ENCODE measurements around the gene ADGRG7. TPM values are rescaled to one million over a fixed set of nuclear protein-coding genes. Genes with fewer than 3 reads are reported as not detected.

Gene ADGRG7
- total and polyA plus RNA-seq, 2 donors (not counting 1 experiment from before 2014, with no cell fraction given) = not detected

GRCh38 chr3:100717637-100718487 is 108.5 kb downstream of the ADGRG7 start:
- Histone ChIP-seq H3K27me3 (ENCODE audit: control insufficient read depth, insufficient read depth, low read length) (no peaks in the 10 kb centered on the region), H3K9ac (ENCODE audit: insufficient read depth, low read length) (no peak overlapping the region), H3K79me2 (ENCODE audit: control insufficient read depth, insufficient read depth, low read length) (peaks cover 72% of the 10 kb centered on the region), H4K20me1 (ENCODE audit: control insufficient read depth, extremely low read depth, insufficient read depth, low read length) (peaks cover 8% of the 10 kb centered on the region), H3K36me3 (ENCODE audit: control insufficient read depth, insufficient read depth, low read length) (peaks cover 11% of the 10 kb centered on the region), H3K9me3 (ENCODE audit: control insufficient read depth, insufficient read depth, low read depth, low read length) (no peaks in the 10 kb centered on the region), H3K27ac (ENCODE audit: insufficient read depth, low read length) (no peak overlapping the region), H3K4me3 (replicated peaks in 1 of 4; ENCODE audit: control extremely low read depth in 1 of 4, insufficient read depth in 1 of 4, low read depth in 3 of 4, low read length in 4 of 4) (no peak overlapping the region), H2AFZ (ENCODE audit: low read length) (no peak overlapping the region), H3K4me2 (ENCODE audit: extremely low read depth, insufficient read depth, low read length) (no peak overlapping the region), H3K4me1 (ENCODE audit: control insufficient read depth, extremely low read depth, insufficient read depth, low read length) (peaks cover 2% of the 10 kb centered on the region)
- DNase-seq (ENCODE audit: low read depth in 2 of 2) = no peak
- TF ChIP-seq EZH2 (IDR thresholded peaks at IDR 0.05; ENCODE audit: low read length, missing control alignments) = no peak
- no peak for TF ChIP-seq CTCF (conservative IDR thresholded peaks at IDR 0.05 in 1 of 2, IDR thresholded peaks at IDR 0.05 in 1 of 2; ENCODE audit: low read depth in 1 of 2, low read length in 2 of 2)

- Histone ChIP-seq H3K79me2 (ENCODE audit: control insufficient read depth, insufficient read depth, low read length) (peaks cover 59% of the 10 kb centered on the region), H3K4me2 (ENCODE audit: extremely low read depth, insufficient read depth, low read length) (no peak overlapping the region), H3K9ac (ENCODE audit: insufficient read depth, low read length) (no peak overlapping the region), H3K36me3 (ENCODE audit: control insufficient read depth, insufficient read depth, low read length) (peaks cover 9% of the 10 kb centered on the region), H3K4me3 (replicated peaks in 1 of 4; ENCODE audit: control extremely low read depth in 1 of 4, insufficient read depth in 1 of 4, low read depth in 3 of 4, low read length in 4 of 4) (no peak overlapping the region), H4K20me1 (ENCODE audit: control insufficient read depth, extremely low read depth, insufficient read depth, low read length) (peaks cover 8% of the 10 kb centered on the region), H3K9me3 (ENCODE audit: control insufficient read depth, insufficient read depth, low read depth, low read length) (no peaks in the 10 kb centered on the region), H3K4me1 (ENCODE audit: control insufficient read depth, extremely low read depth, insufficient read depth, low read length) (peaks cover 2% of the 10 kb centered on the region), H3K27me3 (ENCODE audit: control insufficient read depth, insufficient read depth, low read length) (no peaks in the 10 kb centered on the region), H2AFZ (ENCODE audit: low read length) (no peak overlapping the region), H3K27ac (ENCODE audit: insufficient read depth, low read length) (no peak overlapping the region)
- no peak for TF ChIP-seq CTCF (conservative IDR thresholded peaks at IDR 0.05 in 1 of 2, IDR thresholded peaks at IDR 0.05 in 1 of 2; ENCODE audit: low read depth in 1 of 2, low read length in 2 of 2)
- TF ChIP-seq EZH2 (IDR thresholded peaks at IDR 0.05; ENCODE audit: low read length, missing control alignments) = no peak
- peak in 1 of 2 donors; percentile 7 for DNase-seq (ENCODE audit: low read depth in 2 of 2)
Observed at GRCh38 chr3:100719136-100719535, 109.7 kb downstream of the ADGRG7 start.

GRCh38 chr3:100720426-100720825 is 111.0 kb downstream of the ADGRG7 start:
- H3K27ac ChIP-seq (ENCODE audit: insufficient read depth, low read length) = no peak overlapping the region
- H4K20me1 ChIP-seq (ENCODE audit: control insufficient read depth, extremely low read depth, insufficient read depth, low read length) = peaks cover 8% of the 10 kb centered on the region
- H3K4me2 ChIP-seq (ENCODE audit: extremely low read depth, insufficient read depth, low read length) = no peak overlapping the region
- H3K4me1 ChIP-seq (ENCODE audit: control insufficient read depth, extremely low read depth, insufficient read depth, low read length) = peaks cover 2% of the 10 kb centered on the region
- H2AFZ ChIP-seq (ENCODE audit: low read length) = no peak overlapping the region
- H3K9me3 ChIP-seq (ENCODE audit: control insufficient read depth, insufficient read depth, low read depth, low read length) = no peaks in the 10 kb centered on the region
- H3K27me3 ChIP-seq (ENCODE audit: control insufficient read depth, insufficient read depth, low read length) = no peaks in the 10 kb centered on the region
- H3K9ac ChIP-seq (ENCODE audit: insufficient read depth, low read length) = no peak overlapping the region
- TF ChIP-seq EZH2 (IDR thresholded peaks at IDR 0.05; ENCODE audit: low read length, missing control alignments) (no peak), CTCF (conservative IDR thresholded peaks at IDR 0.05 in 1 of 2, IDR thresholded peaks at IDR 0.05 in 1 of 2; ENCODE audit: low read depth in 1 of 2, low read length in 2 of 2) (no peak)
- H3K79me2 ChIP-seq (ENCODE audit: control insufficient read depth, insufficient read depth, low read length) = peaks cover 46% of the 10 kb centered on the region
- no peak for DNase-seq (ENCODE audit: low read depth in 2 of 2)
- H3K4me3 ChIP-seq (replicated peaks in 1 of 4; ENCODE audit: control extremely low read depth in 1 of 4, insufficient read depth in 1 of 4, low read depth in 3 of 4, low read length in 4 of 4) = no peak overlapping the region
- peaks cover 4% of the 10 kb centered on the region for H3K36me3 ChIP-seq (ENCODE audit: control insufficient read depth, insufficient read depth, low read length)

Measured in fibroblast of lung (primary cell).